Memory B cell (primary cell): Measurements from ENCODE around the gene GARNL3.

Experiments
- ATAC-seq: fragments of 150-1000 bp; cut with Tn5 transposase; 2 replicates; pipeline ENCODE4 v1.10.0; 2021; ENCODE audit warnings: low read depth, mild to moderate bottlenecking, moderate library complexity
- DNase-seq, 2 donors: peaks; one replicate each; pipeline ENCODE4 v3.0.0; 2022; ENCODE audit warnings: low spot score in 2 of 2
- H3K27ac Mint-ChIP-seq: one replicate; pipeline ENCODE4 v1.8.0; 2022; ENCODE audit warnings: mild to moderate bottlenecking, moderate library complexity, mixed read lengths
- H3K27me3 Mint-ChIP-seq: one replicate; pipeline ENCODE4 v1.8.0; 2022; ENCODE audit warnings: mixed read lengths
- H3K36me3 Mint-ChIP-seq: one replicate; pipeline ENCODE4 v1.8.0; 2022; ENCODE audit warnings: mild to moderate bottlenecking, mixed read lengths
- H3K4me1 Mint-ChIP-seq: one replicate; pipeline ENCODE4 v1.8.0; 2022; ENCODE audit warnings: mixed read lengths
- H3K4me3 Mint-ChIP-seq: one replicate; pipeline ENCODE4 v1.8.0; 2022; ENCODE audit warnings: mild to moderate bottlenecking, moderate library complexity, mixed read lengths
- H3K9me3 Mint-ChIP-seq: one replicate; pipeline ENCODE4 v1.8.0; 2022; ENCODE audit warnings: mixed read lengths

The GARNL3 gene

GRCh38 chr9:127295005-127295404 lies 30.4 kb downstream of the GARNL3 start:
- Mint-ChIP-seq H3K27me3 (no peaks in the 10 kb centered on the region), H3K4me3 (no peak overlapping the region), H3K36me3 (peaks cover 1% of the 10 kb centered on the region), H3K27ac (no peak overlapping the region), H3K9me3 (no peaks in the 10 kb centered on the region), H3K4me1 (no peaks in the 10 kb centered on the region)
- DNase-seq: no peak
- no peak for ATAC-seq

GRCh38 chr9:127300886-127301447 lies 36.4 kb downstream of the GARNL3 start:
- Mint-ChIP-seq H3K27ac (no peak overlapping the region), H3K9me3 (no peaks in the 10 kb centered on the region), H3K4me1 (no peaks in the 10 kb centered on the region), H3K4me3 (no peak overlapping the region), H3K36me3 (peaks cover 2% of the 10 kb centered on the region), H3K27me3 (no peaks in the 10 kb centered on the region)
- no peak for DNase-seq
- ATAC-seq: no peak

GRCh38 chr9:127303830-127304229 lies 39.3 kb downstream of the GARNL3 start:
- H3K27ac Mint-ChIP-seq: no peak overlapping the region
- no peak for ATAC-seq
- no peaks in the 10 kb centered on the region for H3K9me3 Mint-ChIP-seq
- H3K36me3 Mint-ChIP-seq: peaks cover 2% of the 10 kb centered on the region
- no peak for DNase-seq
- no peak overlapping the region for H3K4me3 Mint-ChIP-seq
- H3K4me1 Mint-ChIP-seq: no peaks in the 10 kb centered on the region
- H3K27me3 Mint-ChIP-seq: no peaks in the 10 kb centered on the region

GRCh38 chr9:127305206-127305837 lies 40.7 kb downstream of the GARNL3 start:
- H3K27ac Mint-ChIP-seq: no peak overlapping the region
- no peaks in the 10 kb centered on the region for H3K27me3 Mint-ChIP-seq
- no peaks in the 10 kb centered on the region for H3K36me3 Mint-ChIP-seq
- H3K9me3 Mint-ChIP-seq: no peaks in the 10 kb centered on the region
- no peak overlapping the region for H3K4me3 Mint-ChIP-seq
- no peak for ATAC-seq
- DNase-seq: no peak
- no peaks in the 10 kb centered on the region for H3K4me1 Mint-ChIP-seq

GRCh38 chr9:127305838-127306226 lies 41.3 kb downstream of the GARNL3 start:
- H3K9me3 Mint-ChIP-seq: no peaks in the 10 kb centered on the region
- no peak overlapping the region for H3K4me3 Mint-ChIP-seq
- H3K4me1 Mint-ChIP-seq: no peaks in the 10 kb centered on the region
- H3K27me3 Mint-ChIP-seq: no peaks in the 10 kb centered on the region
- ATAC-seq (no peak), DNase-seq (no peak)
- no peaks in the 10 kb centered on the region for H3K36me3 Mint-ChIP-seq
- no peak overlapping the region for H3K27ac Mint-ChIP-seq

GRCh38 chr9:127307802-127308201 lies 43.2 kb downstream of the GARNL3 start:
- Mint-ChIP-seq H3K4me3 (no peak overlapping the region), H3K4me1 (no peaks in the 10 kb centered on the region), H3K27ac (no peak overlapping the region), H3K9me3 (no peaks in the 10 kb centered on the region), H3K27me3 (no peaks in the 10 kb centered on the region), H3K36me3 (no peaks in the 10 kb centered on the region)
- ATAC-seq (no peak), DNase-seq (no peak)

GRCh38 chr9:127308652-127309434 lies 44.3 kb downstream of the GARNL3 start:
- no peak for DNase-seq
- Mint-ChIP-seq H3K4me1 (no peaks in the 10 kb centered on the region), H3K27me3 (no peaks in the 10 kb centered on the region), H3K9me3 (no peaks in the 10 kb centered on the region), H3K27ac (no peak overlapping the region), H3K4me3 (no peak overlapping the region), H3K36me3 (no peaks in the 10 kb centered on the region)
- ATAC-seq: no peak

GRCh38 chr9:127309715-127310114 lies 45.1 kb downstream of the GARNL3 start:
- DNase-seq (no peak), ATAC-seq (no peak)
- H3K9me3 Mint-ChIP-seq: no peaks in the 10 kb centered on the region
- no peaks in the 10 kb centered on the region for H3K27me3 Mint-ChIP-seq
- H3K36me3 Mint-ChIP-seq: peaks cover 4% of the 10 kb centered on the region
- no peak overlapping the region for H3K4me3 Mint-ChIP-seq
- no peaks in the 10 kb centered on the region for H3K4me1 Mint-ChIP-seq
- H3K27ac Mint-ChIP-seq: no peak overlapping the region

- no peak for ATAC-seq
- Mint-ChIP-seq H3K27ac (no peak overlapping the region), H3K9me3 (no peaks in the 10 kb centered on the region), H3K4me3 (no peak overlapping the region), H3K4me1 (no peaks in the 10 kb centered on the region), H3K27me3 (no peaks in the 10 kb centered on the region), H3K36me3 (peaks cover 7% of the 10 kb centered on the region)
- DNase-seq: no peak
Measured at GRCh38 chr9:127311239-127311741, 46.7 kb downstream of the GARNL3 start.

- H3K4me3 Mint-ChIP-seq: no peak overlapping the region
- H3K4me1 Mint-ChIP-seq: no peaks in the 10 kb centered on the region
- H3K36me3 Mint-ChIP-seq: peaks cover 7% of the 10 kb centered on the region
- no peaks in the 10 kb centered on the region for H3K9me3 Mint-ChIP-seq
- no peaks in the 10 kb centered on the region for H3K27me3 Mint-ChIP-seq
- H3K27ac Mint-ChIP-seq: no peak overlapping the region
- ATAC-seq (no peak), DNase-seq (no peak)
Measured at GRCh38 chr9:127313042-127313560, 48.5 kb downstream of the GARNL3 start.

- no peak overlapping the region for H3K4me3 Mint-ChIP-seq
- peaks cover 8% of the 10 kb centered on the region for H3K36me3 Mint-ChIP-seq
- no peak for ATAC-seq
Measured at GRCh38 chr9:127314911-127315310, 50.3 kb downstream of the GARNL3 start.

GRCh38 chr9:127316586-127317323 lies 52.2 kb downstream of the GARNL3 start:
- Mint-ChIP-seq H3K27me3 (no peaks in the 10 kb centered on the region), H3K36me3 (peaks cover 8% of the 10 kb centered on the region), H3K27ac (no peak overlapping the region), H3K4me3 (no peak overlapping the region), H3K9me3 (no peaks in the 10 kb centered on the region), H3K4me1 (no peaks in the 10 kb centered on the region)
- no peak for ATAC-seq
- DNase-seq: no peak

More at GRCh38 chr9:127314911-127315310, 50.3 kb downstream of the GARNL3 start:
- Mint-ChIP-seq H3K27me3 (no peaks in the 10 kb centered on the region), H3K4me1 (no peaks in the 10 kb centered on the region), H3K9me3 (no peaks in the 10 kb centered on the region), H3K27ac (no peak overlapping the region)
- DNase-seq: no peak

GRCh38 chr9:127318651-127319167 lies 54.1 kb downstream of the GARNL3 start:
- Mint-ChIP-seq H3K4me3 (no peak overlapping the region), H3K27ac (no peak overlapping the region)

More at GRCh38 chr9:127318651-127319167, 54.1 kb downstream of the GARNL3 start:
- Mint-ChIP-seq H3K4me1 (no peaks in the 10 kb centered on the region), H3K27me3 (no peaks in the 10 kb centered on the region), H3K9me3 (no peaks in the 10 kb centered on the region), H3K36me3 (peaks cover 8% of the 10 kb centered on the region)
- DNase-seq (no peak), ATAC-seq (no peak)
